ENCODE data around the gene RUNX2. TPM values are rescaled to one million over a fixed set of nuclear protein-coding genes. Genes with fewer than 3 reads are reported as not detected.

RUNX2 gene
- polyA plus RNA-seq, 1 of the 3 experiments (the other 2 are of a cell fraction), result 4.4 TPM

DNA sequence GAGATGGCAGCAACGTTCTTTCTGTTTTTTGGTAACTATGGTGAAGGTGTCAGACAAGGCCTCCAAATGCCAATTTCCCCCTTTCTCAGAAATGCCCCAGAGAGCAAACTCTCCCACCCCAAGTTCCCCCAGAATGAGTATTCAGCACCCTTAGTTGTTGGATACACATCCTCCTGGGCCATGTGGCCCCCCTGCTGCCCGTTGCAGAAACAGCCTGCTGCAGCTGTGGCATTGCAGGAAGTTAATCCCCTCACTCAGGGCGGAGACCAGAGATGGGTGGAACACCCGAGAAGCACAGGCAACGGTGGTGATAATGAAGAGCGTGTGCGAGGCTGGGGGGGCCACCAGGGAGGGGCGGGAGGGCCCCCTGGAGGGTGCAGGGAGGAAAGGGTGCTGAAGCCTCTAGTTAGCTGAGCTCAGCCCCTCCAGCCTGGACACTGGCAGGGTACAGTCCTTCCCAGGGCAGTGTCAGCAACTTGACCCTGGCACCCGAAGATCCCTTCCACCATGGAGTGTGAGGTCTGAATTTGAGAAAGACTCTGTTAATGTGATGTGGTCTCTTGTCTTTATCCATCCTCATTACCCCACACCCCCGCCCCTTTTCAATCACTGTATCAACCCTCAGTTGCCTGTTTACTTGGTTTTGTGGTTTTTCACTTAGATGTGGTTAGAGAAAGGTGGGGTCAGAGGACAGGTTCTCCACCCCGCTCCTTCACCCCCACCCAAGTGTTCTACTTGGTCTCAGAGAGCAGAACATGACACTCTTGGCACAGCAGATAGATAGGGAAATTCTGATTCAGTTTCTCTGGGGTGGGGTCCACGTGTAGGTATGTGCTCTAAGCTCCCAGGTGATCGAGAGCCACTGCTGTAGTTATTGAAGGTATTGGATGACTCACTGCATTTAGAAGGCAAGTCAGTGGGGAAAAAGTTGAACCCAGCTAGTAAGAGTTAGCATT lies 258.4 kb downstream of the RUNX2 start (continued):
- TF ChIP-seq, protein P1, sequence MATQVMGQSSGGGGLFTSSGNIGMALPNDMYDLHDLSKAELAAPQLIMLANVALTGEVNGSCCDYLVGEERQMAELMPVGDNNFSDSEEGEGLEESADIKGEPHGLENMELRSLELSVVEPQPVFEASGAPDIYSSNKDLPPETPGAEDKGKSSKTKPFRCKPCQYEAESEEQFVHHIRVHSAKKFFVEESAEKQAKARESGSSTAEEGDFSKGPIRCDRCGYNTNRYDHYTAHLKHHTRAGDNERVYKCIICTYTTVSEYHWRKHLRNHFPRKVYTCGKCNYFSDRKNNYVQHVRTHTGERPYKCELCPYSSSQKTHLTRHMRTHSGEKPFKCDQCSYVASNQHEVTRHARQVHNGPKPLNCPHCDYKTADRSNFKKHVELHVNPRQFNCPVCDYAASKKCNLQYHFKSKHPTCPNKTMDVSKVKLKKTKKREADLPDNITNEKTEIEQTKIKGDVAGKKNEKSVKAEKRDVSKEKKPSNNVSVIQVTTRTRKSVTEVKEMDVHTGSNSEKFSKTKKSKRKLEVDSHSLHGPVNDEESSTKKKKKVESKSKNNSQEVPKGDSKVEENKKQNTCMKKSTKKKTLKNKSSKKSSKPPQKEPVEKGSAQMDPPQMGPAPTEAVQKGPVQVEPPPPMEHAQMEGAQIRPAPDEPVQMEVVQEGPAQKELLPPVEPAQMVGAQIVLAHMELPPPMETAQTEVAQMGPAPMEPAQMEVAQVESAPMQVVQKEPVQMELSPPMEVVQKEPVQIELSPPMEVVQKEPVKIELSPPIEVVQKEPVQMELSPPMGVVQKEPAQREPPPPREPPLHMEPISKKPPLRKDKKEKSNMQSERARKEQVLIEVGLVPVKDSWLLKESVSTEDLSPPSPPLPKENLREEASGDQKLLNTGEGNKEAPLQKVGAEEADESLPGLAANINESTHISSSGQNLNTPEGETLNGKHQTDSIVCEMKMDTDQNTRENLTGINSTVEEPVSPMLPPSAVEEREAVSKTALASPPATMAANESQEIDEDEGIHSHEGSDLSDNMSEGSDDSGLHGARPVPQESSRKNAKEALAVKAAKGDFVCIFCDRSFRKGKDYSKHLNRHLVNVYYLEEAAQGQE (IDR thresholded peaks at IDR 0.05; ENCODE audit: low read depth, low read length), result no peak
- TF ChIP-seq SMC3 (IDR thresholded peaks at IDR 0.05; ENCODE audit: low read depth, low read length), result no peak
- TF ChIP-seq, protein P2, sequence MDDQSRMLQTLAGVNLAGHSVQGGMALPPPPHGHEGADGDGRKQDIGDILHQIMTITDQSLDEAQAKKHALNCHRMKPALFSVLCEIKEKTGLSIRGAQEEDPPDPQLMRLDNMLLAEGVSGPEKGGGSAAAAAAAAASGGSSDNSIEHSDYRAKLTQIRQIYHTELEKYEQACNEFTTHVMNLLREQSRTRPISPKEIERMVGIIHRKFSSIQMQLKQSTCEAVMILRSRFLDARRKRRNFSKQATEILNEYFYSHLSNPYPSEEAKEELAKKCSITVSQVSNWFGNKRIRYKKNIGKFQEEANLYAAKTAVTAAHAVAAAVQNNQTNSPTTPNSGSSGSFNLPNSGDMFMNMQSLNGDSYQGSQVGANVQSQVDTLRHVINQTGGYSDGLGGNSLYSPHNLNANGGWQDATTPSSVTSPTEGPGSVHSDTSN (IDR thresholded peaks at IDR 0.05), result no peak
- TF ChIP-seq, protein P3, sequence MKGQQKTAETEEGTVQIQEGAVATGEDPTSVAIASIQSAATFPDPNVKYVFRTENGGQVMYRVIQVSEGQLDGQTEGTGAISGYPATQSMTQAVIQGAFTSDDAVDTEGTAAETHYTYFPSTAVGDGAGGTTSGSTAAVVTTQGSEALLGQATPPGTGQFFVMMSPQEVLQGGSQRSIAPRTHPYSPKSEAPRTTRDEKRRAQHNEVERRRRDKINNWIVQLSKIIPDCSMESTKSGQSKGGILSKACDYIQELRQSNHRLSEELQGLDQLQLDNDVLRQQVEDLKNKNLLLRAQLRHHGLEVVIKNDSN (IDR thresholded peaks at IDR 0.05; ENCODE audit: borderline replicate concordance, low read depth), result no peak

DNA sequence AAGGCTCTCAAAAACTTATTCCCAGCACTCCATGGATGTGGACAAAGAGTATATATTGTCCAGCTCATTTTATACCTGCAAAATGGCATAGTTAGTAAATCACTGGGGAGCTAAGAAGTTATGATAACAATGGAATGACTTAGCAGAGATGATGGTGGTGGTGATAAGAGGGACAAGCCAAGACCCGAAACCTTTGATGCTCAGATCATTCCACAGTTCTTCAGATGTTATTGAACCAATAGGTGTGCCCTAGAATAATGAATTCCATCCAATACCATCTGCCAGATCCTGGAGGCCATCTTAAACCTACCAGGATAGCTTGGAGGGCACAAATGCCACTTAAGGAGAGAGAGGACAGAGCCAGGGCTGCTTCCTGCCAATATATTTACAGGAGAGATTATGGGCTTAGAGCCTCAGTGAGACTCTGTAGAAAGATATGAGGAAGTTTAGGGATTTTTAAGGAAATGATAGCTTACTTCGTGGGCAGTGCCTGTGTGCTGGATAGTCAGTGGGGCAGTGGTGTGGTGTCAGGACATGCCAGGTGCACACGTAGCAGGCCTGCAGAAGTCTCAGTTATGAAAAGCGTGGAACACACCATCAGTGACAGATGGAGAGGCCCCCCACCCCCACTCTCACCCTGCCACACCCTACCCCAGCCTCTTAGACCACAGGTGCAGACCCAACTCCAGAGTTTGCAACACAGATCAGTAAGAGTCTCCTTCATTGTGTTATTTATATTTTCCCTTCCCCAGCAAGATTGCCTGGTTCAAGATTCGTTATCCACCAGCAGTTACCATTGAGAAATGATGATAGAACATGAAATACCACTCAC lies 259.3 kb downstream of the RUNX2 start:
- no peak for DNase-seq

More for the DNA sequence above, 259.3 kb downstream of the RUNX2 start:
- TF ChIP-seq, protein P4, sequence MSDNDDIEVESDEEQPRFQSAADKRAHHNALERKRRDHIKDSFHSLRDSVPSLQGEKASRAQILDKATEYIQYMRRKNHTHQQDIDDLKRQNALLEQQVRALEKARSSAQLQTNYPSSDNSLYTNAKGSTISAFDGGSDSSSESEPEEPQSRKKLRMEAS (IDR thresholded peaks at IDR 0.05; ENCODE audit: low read depth), result no peak
- TF ChIP-seq TEAD4 (IDR thresholded peaks at IDR 0.05; ENCODE audit: borderline replicate concordance, insufficient read depth), result no peak
- TF ChIP-seq ELF1 (IDR thresholded peaks at IDR 0.05), result no peak
- TF ChIP-seq RFX5 (IDR thresholded peaks at IDR 0.05; ENCODE audit: low read length), result no peak
- TF ChIP-seq, protein P3 (IDR thresholded peaks at IDR 0.05; ENCODE audit: borderline replicate concordance, low read depth), result no peak
- TF ChIP-seq YY1 (IDR thresholded peaks at IDR 0.05; ENCODE audit: low read depth), result no peak
- no peak for TF ChIP-seq GATA2 (CRISPR knock-in tag; IDR thresholded peaks at IDR 0.05)
- no peak for TF ChIP-seq NFIC (IDR thresholded peaks at IDR 0.05; ENCODE audit: borderline replicate concordance)
- TF ChIP-seq TAF1 (IDR thresholded peaks at IDR 0.05; ENCODE audit: borderline replicate concordance, low read depth, low read length), result no peak
- no peak for TF ChIP-seq FOXJ3 (CRISPR knock-in tag; IDR thresholded peaks at IDR 0.05)
- TF ChIP-seq, protein P5, sequence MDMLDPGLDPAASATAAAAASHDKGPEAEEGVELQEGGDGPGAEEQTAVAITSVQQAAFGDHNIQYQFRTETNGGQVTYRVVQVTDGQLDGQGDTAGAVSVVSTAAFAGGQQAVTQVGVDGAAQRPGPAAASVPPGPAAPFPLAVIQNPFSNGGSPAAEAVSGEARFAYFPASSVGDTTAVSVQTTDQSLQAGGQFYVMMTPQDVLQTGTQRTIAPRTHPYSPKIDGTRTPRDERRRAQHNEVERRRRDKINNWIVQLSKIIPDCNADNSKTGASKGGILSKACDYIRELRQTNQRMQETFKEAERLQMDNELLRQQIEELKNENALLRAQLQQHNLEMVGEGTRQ (IDR thresholded peaks at IDR 0.05; ENCODE audit: borderline replicate concordance, low read depth, low read length), result no peak
- no peak for TF ChIP-seq RAD21 (IDR thresholded peaks at IDR 0.05; ENCODE audit: low read length)
- TF ChIP-seq, protein P6, sequence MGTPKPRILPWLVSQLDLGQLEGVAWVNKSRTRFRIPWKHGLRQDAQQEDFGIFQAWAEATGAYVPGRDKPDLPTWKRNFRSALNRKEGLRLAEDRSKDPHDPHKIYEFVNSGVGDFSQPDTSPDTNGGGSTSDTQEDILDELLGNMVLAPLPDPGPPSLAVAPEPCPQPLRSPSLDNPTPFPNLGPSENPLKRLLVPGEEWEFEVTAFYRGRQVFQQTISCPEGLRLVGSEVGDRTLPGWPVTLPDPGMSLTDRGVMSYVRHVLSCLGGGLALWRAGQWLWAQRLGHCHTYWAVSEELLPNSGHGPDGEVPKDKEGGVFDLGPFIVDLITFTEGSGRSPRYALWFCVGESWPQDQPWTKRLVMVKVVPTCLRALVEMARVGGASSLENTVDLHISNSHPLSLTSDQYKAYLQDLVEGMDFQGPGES (IDR thresholded peaks at IDR 0.05; ENCODE audit: low read depth, low read length), result no peak
- Histone ChIP-seq H3K9ac (no peak overlapping the region), H3K27ac (ENCODE audit: low read depth in 2 of 2, low read length in 1 of 2) (no peak overlapping the region), H3K4me1 (ENCODE audit: control insufficient read depth in 1 of 2, insufficient read depth in 2 of 2, low read depth in 1 of 2, low read length in 1 of 2) (peaks cover 0 to 31% of the 10 kb centered on the region in 2 experiments; a peak in 2 of 4 replicates), H3K27me3 (ENCODE audit: insufficient read depth) (no peaks in the 10 kb centered on the region), H2AFZ (ENCODE audit: low read depth) (no peak overlapping the region), H3K9me2 (no peaks in the 10 kb centered on the region), H3K79me2 (ENCODE audit: insufficient read depth) (no peaks in the 10 kb centered on the region), H3F3A (replicated peaks; ENCODE audit: insufficient read depth) (peaks cover 16% of the 10 kb centered on the region), H3K4me3 (ENCODE audit: low read depth in 2 of 2, low read length in 1 of 2) (no peak overlapping the region), H4K20me1 (ENCODE audit: insufficient read depth) (no peaks in the 10 kb centered on the region), H3K4me2 (no peak overlapping the region), H3K36me3 (replicated peaks in 1 of 2; ENCODE audit: control insufficient read depth in 1 of 2, insufficient read depth in 2 of 2, low read length in 1 of 2) (no peaks in the 10 kb centered on the region), H3K9me3 (no peaks in the 10 kb centered on the region)
- POLR2A ChIA-PET, result no interaction called here
- CTCF ChIA-PET, result no interaction called here
- WGBS (ENCODE audit: low lambda C conversion rate), result 80% methylated on average over 4 of the region's 5 CpGs
